Measurements from ENCODE around the gene SPTLC2.

SPTLC2 gene

DNA sequence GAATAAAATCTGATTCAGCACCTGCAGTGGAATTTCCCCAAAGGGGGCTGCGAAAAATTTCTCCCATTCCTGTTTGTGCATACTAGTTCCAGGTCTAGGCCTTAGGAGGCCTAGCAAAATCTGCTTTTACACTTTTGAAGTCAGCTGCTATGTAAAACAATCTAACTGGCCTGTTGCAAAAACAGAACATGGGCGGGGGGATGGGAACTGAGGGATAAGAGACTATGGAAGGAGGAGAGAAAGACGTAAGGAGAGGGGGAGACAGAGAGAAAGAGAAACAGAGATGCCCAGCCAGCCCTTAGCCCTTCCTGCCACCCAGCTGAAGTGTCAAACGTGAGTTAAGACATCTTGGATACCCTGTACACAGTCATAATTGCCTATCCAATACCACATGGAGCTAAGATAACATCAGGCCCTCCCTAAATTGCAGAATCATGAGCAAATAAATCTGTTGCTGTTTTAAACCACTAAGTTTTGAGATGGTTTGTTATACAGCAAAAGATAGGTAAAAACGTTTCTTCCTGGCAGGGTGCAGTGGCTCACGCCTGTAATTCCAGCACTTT lies 45.6 kb downstream of the SPTLC2 start:
- no peak overlapping the region for H3K4me3 ChIP-seq (replicated peaks; ENCODE audit: low read depth, low read length)
- TF ChIP-seq, protein P1, sequence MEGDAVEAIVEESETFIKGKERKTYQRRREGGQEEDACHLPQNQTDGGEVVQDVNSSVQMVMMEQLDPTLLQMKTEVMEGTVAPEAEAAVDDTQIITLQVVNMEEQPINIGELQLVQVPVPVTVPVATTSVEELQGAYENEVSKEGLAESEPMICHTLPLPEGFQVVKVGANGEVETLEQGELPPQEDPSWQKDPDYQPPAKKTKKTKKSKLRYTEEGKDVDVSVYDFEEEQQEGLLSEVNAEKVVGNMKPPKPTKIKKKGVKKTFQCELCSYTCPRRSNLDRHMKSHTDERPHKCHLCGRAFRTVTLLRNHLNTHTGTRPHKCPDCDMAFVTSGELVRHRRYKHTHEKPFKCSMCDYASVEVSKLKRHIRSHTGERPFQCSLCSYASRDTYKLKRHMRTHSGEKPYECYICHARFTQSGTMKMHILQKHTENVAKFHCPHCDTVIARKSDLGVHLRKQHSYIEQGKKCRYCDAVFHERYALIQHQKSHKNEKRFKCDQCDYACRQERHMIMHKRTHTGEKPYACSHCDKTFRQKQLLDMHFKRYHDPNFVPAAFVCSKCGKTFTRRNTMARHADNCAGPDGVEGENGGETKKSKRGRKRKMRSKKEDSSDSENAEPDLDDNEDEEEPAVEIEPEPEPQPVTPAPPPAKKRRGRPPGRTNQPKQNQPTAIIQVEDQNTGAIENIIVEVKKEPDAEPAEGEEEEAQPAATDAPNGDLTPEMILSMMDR (IDR thresholded peaks at IDR 0.05; ENCODE audit: low read depth, low read length, missing control alignments): no peak
- no peak for DNase-seq (ENCODE audit: extremely low read depth, low read depth)

DNA sequence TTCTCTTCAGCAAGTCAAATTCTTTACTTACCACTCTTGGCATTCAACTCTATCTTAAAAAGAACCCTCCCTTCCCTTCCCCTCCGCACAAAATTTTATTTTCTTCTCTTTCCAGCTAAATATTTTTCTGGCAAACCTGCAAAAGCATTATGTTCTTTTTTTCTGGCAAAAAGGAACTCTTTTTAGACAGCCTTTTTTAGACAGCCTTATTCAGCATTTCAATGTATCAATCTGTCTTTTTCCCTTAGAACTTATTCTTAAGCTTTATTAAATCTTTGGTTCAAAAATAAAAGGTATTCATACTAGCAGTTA lies 50.5 kb downstream of the SPTLC2 start:
- no peak overlapping the region for H3K4me3 ChIP-seq (replicated peaks; ENCODE audit: low read depth, low read length)
- DNase-seq (ENCODE audit: extremely low read depth, low read depth): no peak
- TF ChIP-seq, protein P1 (IDR thresholded peaks at IDR 0.05; ENCODE audit: low read depth, low read length, missing control alignments): no peak

DNA sequence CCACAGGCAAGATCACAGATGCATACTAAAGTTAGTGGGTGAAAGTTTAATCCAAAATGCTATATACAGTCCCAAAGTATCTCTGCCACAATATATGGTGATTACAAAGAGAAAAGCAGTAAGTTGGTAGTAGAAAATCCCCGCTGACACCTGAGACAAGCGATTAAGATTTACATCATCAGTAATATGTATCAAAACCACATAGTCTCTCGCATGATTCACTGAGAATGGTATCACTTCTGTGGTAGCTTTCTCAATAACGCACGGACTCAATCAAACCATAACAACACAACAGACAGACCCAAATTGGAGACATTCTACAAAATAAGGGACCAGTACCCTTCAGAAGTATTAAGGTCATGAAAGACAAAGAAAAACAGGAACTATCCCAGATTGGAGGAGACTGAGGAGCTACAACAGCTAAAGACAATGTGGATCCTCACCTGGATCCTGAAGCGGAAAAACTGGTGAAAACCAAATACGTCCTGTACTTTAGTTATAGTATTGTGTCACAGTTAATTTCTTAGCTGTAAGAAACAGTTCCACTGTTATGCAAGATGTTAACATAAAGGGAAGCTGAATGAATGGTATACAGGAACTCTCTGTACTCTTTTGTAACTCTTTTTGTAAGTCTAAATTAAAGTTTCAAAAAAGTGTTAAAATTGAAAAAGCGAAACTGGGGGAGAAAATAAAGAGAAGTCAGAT lies 51.0 kb downstream of the SPTLC2 start:
- no peak for DNase-seq (ENCODE audit: extremely low read depth, low read depth)
- TF ChIP-seq, protein P1 (IDR thresholded peaks at IDR 0.05; ENCODE audit: low read depth, low read length, missing control alignments): no peak
- no peak overlapping the region for H3K4me3 ChIP-seq (replicated peaks; ENCODE audit: low read depth, low read length)

DNA sequence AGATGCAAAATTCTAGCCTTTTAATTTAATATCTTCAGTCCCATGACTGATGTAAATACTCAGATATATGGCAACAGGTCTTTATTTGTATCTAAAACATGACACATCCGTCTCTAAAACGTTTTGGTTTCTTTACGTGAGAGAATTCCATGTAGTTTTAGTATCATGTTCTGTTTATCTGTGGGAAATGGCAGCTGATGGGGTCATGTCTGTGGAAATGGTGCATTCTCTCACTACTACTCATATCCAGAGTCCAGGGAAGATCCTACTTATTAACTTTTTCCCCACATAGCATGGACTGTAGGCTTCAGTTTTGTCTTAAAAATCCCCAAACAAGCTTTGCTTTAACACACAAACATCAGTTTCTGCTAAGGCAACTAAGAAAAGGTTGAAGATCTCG lies 53.8 kb downstream of the SPTLC2 start:
- H3K4me3 ChIP-seq (replicated peaks; ENCODE audit: low read depth, low read length): no peak overlapping the region
- DNase-seq (ENCODE audit: extremely low read depth, low read depth): no peak
- TF ChIP-seq, protein P1 (IDR thresholded peaks at IDR 0.05; ENCODE audit: low read depth, low read length, missing control alignments): no peak

DNA sequence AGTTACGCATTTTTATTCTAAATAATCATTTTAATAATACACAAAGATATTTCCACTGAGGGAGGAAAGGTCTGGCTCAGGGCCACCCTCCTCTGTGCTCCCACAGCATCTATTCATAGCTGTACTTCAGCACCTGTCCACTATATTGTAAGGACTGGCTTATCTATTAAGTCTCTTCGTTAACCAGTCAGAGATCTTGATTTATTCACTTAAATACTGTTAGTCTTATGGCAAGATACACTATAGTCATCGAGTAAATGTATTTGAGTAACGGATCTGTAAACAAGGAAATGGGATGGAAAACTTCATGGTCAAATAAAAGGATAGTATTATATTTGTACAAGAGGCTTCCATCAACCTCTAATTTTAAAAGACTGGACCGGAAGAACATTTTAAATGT lies 54.6 kb downstream of the SPTLC2 start:
- TF ChIP-seq, protein P1 (IDR thresholded peaks at IDR 0.05; ENCODE audit: low read depth, low read length, missing control alignments): no peak
- no peak for DNase-seq (ENCODE audit: extremely low read depth, low read depth)
- H3K4me3 ChIP-seq (replicated peaks; ENCODE audit: low read depth, low read length): no peak overlapping the region

DNA sequence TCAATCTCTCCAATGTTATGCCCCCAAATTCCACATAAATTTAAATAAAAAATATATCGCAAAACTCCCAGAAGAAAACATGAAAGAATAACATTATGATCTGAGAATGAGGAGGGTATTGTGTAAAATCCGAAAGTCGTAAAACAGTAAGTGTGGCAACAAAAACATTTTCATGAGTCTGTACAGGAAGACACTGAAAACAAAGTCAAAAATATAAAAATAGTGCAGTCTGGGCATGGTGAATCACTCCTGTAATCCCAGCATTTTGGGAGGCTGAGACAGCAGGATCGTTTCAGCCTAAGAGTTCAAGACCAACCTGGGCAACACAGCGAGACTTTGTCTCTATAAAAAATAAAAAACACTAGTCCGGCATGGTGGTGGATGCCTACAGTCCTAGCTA lies 57.1 kb downstream of the SPTLC2 start:
- no peak overlapping the region for H3K4me3 ChIP-seq (replicated peaks; ENCODE audit: low read depth, low read length)
- TF ChIP-seq, protein P1 (IDR thresholded peaks at IDR 0.05; ENCODE audit: low read depth, low read length, missing control alignments): no peak
- DNase-seq (ENCODE audit: extremely low read depth, low read depth): no peak

DNA sequence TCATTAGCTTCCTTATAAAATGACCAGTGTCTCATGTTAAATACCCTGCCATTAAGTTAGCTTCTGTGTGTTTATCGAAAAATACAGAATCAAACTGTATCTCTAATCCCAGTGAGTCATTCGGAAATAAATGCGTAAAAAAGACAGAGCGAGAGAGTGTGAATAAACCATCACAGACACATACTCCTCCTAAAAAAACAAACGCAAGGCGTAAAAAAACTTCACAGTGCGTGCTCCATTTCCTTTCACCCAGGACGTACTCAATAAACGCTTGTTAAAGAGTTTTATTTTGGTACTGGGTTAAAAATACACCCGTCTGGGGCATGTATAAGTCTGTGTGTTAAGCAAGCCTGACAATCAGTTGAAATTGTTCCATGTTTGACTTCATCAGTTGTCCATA lies 59.0 kb downstream of the SPTLC2 start:
- H3K4me3 ChIP-seq (replicated peaks; ENCODE audit: low read depth, low read length): no peak overlapping the region
- DNase-seq (ENCODE audit: extremely low read depth, low read depth): no peak
- TF ChIP-seq, protein P1 (IDR thresholded peaks at IDR 0.05; ENCODE audit: low read depth, low read length, missing control alignments): no peak
